ENCODE measurements around the gene C1orf53.

The C1orf53 gene

GRCh38 chr1:197921235-197922069 lies 19.0 kb downstream of the C1orf53 start:
- H3K4me3 ChIP-seq (ENCODE audit: low read depth, low read length): no peak overlapping the region
- no peak for DNase-seq (ENCODE audit: low read depth)
- no peak for TF ChIP-seq POLR2A (IDR thresholded peaks at IDR 0.05; ENCODE audit: extremely low read depth, insufficient read length)
- TF ChIP-seq MYC (IDR thresholded peaks at IDR 0.05; ENCODE audit: low read depth, low read length): no peak
- TF ChIP-seq, protein P1, sequence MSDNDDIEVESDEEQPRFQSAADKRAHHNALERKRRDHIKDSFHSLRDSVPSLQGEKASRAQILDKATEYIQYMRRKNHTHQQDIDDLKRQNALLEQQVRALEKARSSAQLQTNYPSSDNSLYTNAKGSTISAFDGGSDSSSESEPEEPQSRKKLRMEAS (IDR thresholded peaks at IDR 0.05; ENCODE audit: low read depth, low read length): no peak
- TF ChIP-seq, protein P2, sequence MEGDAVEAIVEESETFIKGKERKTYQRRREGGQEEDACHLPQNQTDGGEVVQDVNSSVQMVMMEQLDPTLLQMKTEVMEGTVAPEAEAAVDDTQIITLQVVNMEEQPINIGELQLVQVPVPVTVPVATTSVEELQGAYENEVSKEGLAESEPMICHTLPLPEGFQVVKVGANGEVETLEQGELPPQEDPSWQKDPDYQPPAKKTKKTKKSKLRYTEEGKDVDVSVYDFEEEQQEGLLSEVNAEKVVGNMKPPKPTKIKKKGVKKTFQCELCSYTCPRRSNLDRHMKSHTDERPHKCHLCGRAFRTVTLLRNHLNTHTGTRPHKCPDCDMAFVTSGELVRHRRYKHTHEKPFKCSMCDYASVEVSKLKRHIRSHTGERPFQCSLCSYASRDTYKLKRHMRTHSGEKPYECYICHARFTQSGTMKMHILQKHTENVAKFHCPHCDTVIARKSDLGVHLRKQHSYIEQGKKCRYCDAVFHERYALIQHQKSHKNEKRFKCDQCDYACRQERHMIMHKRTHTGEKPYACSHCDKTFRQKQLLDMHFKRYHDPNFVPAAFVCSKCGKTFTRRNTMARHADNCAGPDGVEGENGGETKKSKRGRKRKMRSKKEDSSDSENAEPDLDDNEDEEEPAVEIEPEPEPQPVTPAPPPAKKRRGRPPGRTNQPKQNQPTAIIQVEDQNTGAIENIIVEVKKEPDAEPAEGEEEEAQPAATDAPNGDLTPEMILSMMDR (IDR thresholded peaks at IDR 0.05; ENCODE audit: low read depth, low read length): no peak

DNA sequence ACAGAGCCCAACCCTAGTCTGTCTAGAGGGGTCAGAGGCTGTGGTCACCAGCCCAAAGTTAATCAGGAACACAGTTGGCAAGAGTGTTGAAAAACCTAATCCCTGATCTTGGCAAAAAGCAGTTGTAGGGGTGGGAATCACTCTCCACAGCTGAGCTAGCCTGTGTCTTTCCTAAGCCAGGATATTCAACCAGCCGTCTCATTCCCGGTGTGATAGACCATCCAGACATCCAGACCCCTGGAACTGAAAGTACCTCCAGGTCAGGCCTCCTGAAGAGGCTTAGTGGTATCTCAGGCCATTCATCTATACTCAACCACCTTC lies 19.6 kb downstream of the C1orf53 start:
- DNase-seq (ENCODE audit: low read depth): no peak
- H3K4me3 ChIP-seq (ENCODE audit: low read depth, low read length): no peak overlapping the region
- TF ChIP-seq MYC (IDR thresholded peaks at IDR 0.05; ENCODE audit: low read depth, low read length): no peak
- TF ChIP-seq, protein P2 (IDR thresholded peaks at IDR 0.05; ENCODE audit: low read depth, low read length): no peak
- TF ChIP-seq, protein P1 (IDR thresholded peaks at IDR 0.05; ENCODE audit: low read depth, low read length): no peak
- no peak for TF ChIP-seq POLR2A (IDR thresholded peaks at IDR 0.05; ENCODE audit: extremely low read depth, insufficient read length)

- TF ChIP-seq POLR2A (IDR thresholded peaks at IDR 0.05; ENCODE audit: extremely low read depth, insufficient read length) (no peak), MYC (IDR thresholded peaks at IDR 0.05; ENCODE audit: low read depth, low read length) (no peak)
- TF ChIP-seq, protein P2 (IDR thresholded peaks at IDR 0.05; ENCODE audit: low read depth, low read length): no peak
- TF ChIP-seq, protein P1 (IDR thresholded peaks at IDR 0.05; ENCODE audit: low read depth, low read length): no peak
- H3K4me3 ChIP-seq (ENCODE audit: low read depth, low read length): no peak overlapping the region
- DNase-seq (ENCODE audit: low read depth): no peak
These were observed 20.6 kb downstream of the C1orf53 start for GRCh38 chr1:197923038-197923437.

DNA sequence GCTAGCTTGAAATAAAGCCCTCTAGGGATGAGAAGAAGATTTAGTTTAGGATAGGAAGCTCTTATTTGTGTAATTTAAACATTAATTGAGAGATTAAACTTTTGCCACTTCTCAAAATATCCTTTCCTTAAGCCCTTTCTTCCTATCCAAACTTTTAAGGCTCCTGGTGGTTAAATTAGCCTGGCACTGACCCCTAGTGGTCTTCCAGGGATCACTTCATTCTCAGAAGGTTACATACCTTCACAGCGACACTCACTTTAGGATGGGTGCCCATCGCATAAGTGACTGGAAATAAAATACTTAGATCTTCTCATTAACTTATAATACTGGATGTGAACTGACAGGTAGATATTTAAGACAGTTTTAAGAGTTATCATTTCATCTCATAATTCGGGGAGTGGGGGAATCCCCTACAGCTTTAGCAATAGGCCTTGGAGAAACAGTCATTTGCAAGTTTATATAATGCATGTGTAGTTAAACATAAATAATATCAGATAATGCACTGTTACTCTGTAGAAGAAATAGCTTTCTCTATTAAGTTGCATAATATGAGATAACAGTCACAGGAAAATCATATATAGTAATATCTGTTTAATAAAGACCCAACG lies 22.2 kb downstream of the C1orf53 start:
- TF ChIP-seq POLR2A (IDR thresholded peaks at IDR 0.05; ENCODE audit: extremely low read depth, insufficient read length): no peak
- TF ChIP-seq, protein P1 (IDR thresholded peaks at IDR 0.05; ENCODE audit: low read depth, low read length): no peak
- TF ChIP-seq, protein P2 (IDR thresholded peaks at IDR 0.05; ENCODE audit: low read depth, low read length): peak; percentile 75
- H3K4me3 ChIP-seq (ENCODE audit: low read depth, low read length): no peak overlapping the region
- DNase-seq (ENCODE audit: low read depth): peak; percentile 72

DNA sequence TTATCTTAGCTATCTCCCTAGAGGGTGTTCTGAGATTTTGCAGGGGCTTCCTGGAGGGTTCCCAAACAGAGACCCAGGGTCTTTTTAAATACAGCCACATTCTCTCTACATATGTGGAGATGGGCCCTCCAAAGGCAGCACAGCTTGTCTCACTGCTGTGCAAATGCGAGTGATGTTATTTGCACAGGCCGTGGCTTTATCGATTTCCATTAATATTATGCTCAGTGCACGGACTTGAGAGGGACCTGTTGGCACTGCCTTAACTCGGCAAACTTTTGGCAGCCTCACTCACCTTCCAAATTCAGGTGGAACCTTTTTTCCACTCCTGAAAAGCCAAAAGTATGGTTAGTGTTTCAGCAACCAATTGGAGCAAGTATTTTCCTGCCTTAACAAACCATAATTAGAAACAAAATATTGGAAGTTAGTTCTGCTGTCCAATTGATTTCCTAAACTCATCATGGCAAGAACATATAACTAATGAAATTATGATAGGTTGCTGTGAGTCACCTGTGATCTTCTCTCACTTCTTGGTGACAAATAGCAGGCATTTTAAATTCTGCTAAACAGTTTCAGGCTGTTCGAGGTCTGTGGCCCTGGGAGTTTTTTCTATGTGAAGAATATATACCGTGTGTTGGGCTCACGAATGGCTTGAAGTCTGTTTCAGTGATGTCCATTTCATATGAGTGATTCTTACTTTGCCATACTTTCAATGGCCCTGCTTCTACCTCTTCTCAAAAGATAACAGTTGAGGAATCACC lies 25.7 kb downstream of the C1orf53 start:
- H3K4me3 ChIP-seq (ENCODE audit: low read depth, low read length): no peak overlapping the region
- DNase-seq (ENCODE audit: low read depth): no peak
- no peak for TF ChIP-seq POLR2A (IDR thresholded peaks at IDR 0.05; ENCODE audit: extremely low read depth, insufficient read length)
- TF ChIP-seq, protein P1 (IDR thresholded peaks at IDR 0.05; ENCODE audit: low read depth, low read length): no peak
- TF ChIP-seq MYC (IDR thresholded peaks at IDR 0.05; ENCODE audit: low read depth, low read length): no peak
